H1 (cell line): ENCODE data around the gene SEMA3C. TPM values are rescaled to one million over a fixed set of nuclear protein-coding genes. Genes with fewer than 3 reads are reported as not detected.

Experiments used
- CTCF ChIA-PET: fragments of 300-600 bp; sonication (Branson Sonifier 250); formaldehyde crosslinking; loops from one replicate; lab custom pipeline; 2021; ENCODE audit not compliant: partially characterized antibody; lab: Charles Lee
- POLR2A ChIA-PET: fragments of 300-600 bp; sonication (Branson Sonifier 250); formaldehyde crosslinking; loops from one replicate; lab custom pipeline; 2021; ENCODE audit warnings: inconsistent platforms; ENCODE audit not compliant: partially characterized antibody; lab: Charles Lee
- DNase-seq, 2 experiments: peaks; one replicate each; pipeline versions ENCODE4 v3.0.0 to v3.0.0-alpha.2; 2010 to 2022; ENCODE audit warnings: low spot score in 2 of 2, low read depth in 1 of 2, mixed read lengths in 1 of 2
- FAIRE-seq: peaks from 2 replicates; lab custom pipeline; 2011; peaks lifted over from hg19 to GRCh38; lab: Jason Lieb, UNC
- H2AFZ ChIP-seq: 2 replicates; pipeline ENCODE4 v1.8.1; 2012; ENCODE audit warnings: low read length, inconsistent platforms
- H2AK5ac ChIP-seq: 2 replicates; pipeline ENCODE4 v1.6.1; 2013; ENCODE audit warnings: low read depth, low read length
- H2BK120ac ChIP-seq: replicated peaks from 2 replicates; pipeline ENCODE3; 2013; ENCODE audit warnings: low read depth, low read length, inconsistent platforms
- H2BK12ac ChIP-seq: 2 replicates; pipeline ENCODE4 v1.6.1; 2013; ENCODE audit warnings: low read depth, low read length
- H2BK15ac ChIP-seq: 2 replicates; pipeline ENCODE4 v1.6.1; 2013; ENCODE audit warnings: low read length
- H2BK20ac ChIP-seq: 2 replicates; pipeline ENCODE4 v1.6.1; 2013; ENCODE audit warnings: low read length
- H2BK5ac ChIP-seq: 2 replicates; pipeline ENCODE4 v1.6.1; 2013; ENCODE audit warnings: low read depth, low read length
- H3K14ac ChIP-seq: 2 replicates; pipeline ENCODE4 v1.6.1; 2013; ENCODE audit warnings: inconsistent platforms; ENCODE audit not compliant: insufficient read length
- H3K18ac ChIP-seq: 2 replicates; pipeline ENCODE4 v1.6.1; 2013; ENCODE audit warnings: low read length; ENCODE audit errors: extremely low read depth
- H3K23ac ChIP-seq: 2 replicates; pipeline ENCODE4 v1.6.1; 2013; ENCODE audit warnings: inconsistent platforms; ENCODE audit not compliant: insufficient read length
- H3K23me2 ChIP-seq: 2 replicates; pipeline ENCODE4 v1.6.1; 2013; ENCODE audit warnings: low read depth, low read length
- H3K27ac ChIP-seq: 2 replicates; pipeline ENCODE4 v1.6.1; 2011; ENCODE audit warnings: low read depth, low read length, inconsistent platforms
- H3K27me3 ChIP-seq, 4 experiments: replicated peaks in 1 of 4; 1 replicate in 1 of 4; 2 replicates in 3 of 4; pipeline versions ENCODE4 v1.6.1 to v1.8.1; 2011 to 2013; ENCODE audit warnings: low read length in 3 of 4, mild to moderate bottlenecking in 3 of 4, inconsistent platforms in 2 of 4, mixed read lengths in 2 of 4, moderate library complexity in 1 of 4; ENCODE audit not compliant: control insufficient read depth in 3 of 4, insufficient read depth in 3 of 4; ENCODE audit errors: extremely low read depth in 1 of 4
- H3K36me3 ChIP-seq, 4 experiments: 2 replicates each; pipeline versions ENCODE4 v1.6.1 to v1.8.1; 2011 to 2013; ENCODE audit warnings: mild to moderate bottlenecking in 4 of 4, low read length in 3 of 4, moderate library complexity in 2 of 4, control low read depth in 1 of 4, inconsistent platforms in 1 of 4; ENCODE audit not compliant: insufficient read depth in 4 of 4, control insufficient read depth in 2 of 4
- H3K4ac ChIP-seq: replicated peaks from 2 replicates; pipeline ENCODE3; 2013; ENCODE audit warnings: low read length, low read depth, mixed read lengths, inconsistent platforms; ENCODE audit not compliant: insufficient read length
- H3K4me1 ChIP-seq, 4 experiments: replicated peaks in 1 of 4; 1 replicate in 1 of 4; 2 replicates in 3 of 4; pipeline versions ENCODE4 v1.6.1 to v1.8.1; 2011 to 2013; ENCODE audit warnings: low read length in 3 of 4, inconsistent platforms in 2 of 4, mixed read lengths in 1 of 4; ENCODE audit not compliant: insufficient read depth in 4 of 4, control insufficient read depth in 3 of 4
- H3K4me2 ChIP-seq, 2 experiments: 2 replicates each; pipeline versions ENCODE4 v1.6.1 to v1.8.1; 2011 to 2013; ENCODE audit warnings: low read depth in 2 of 2, low read length in 2 of 2, control low read depth in 1 of 2, inconsistent platforms in 1 of 2, mild to moderate bottlenecking in 1 of 2; ENCODE audit not compliant: insufficient read depth in 1 of 2
- H3K4me3 ChIP-seq, 4 experiments: fragments of 200-600, 300-600 bp in 1 of 4; sonication (generic), shearing (Covaris generic), sonication (Bioruptor Twin) in 1 of 4; 2 replicates each; pipeline versions ENCODE4 v1.5.1 to v1.8.1; 2011 to 2016; ENCODE audit warnings: low read length in 4 of 4, low read depth in 3 of 4, control low read depth in 2 of 4, inconsistent platforms in 2 of 4, mild to moderate bottlenecking in 2 of 4, mixed read lengths in 1 of 4, moderate library complexity in 1 of 4; ENCODE audit not compliant: insufficient read depth in 2 of 4; ENCODE audit errors: extremely low read depth in 1 of 4
- H3K56ac ChIP-seq: replicated peaks from 2 replicates; pipeline ENCODE3; 2013; ENCODE audit warnings: low read depth, mild to moderate bottlenecking, mixed read lengths, low read length, inconsistent platforms; ENCODE audit not compliant: insufficient read length
- H3K79me1 ChIP-seq: 2 replicates; pipeline ENCODE4 v1.6.1; 2013; ENCODE audit warnings: low read depth, low read length, control low read depth
- H3K79me2 ChIP-seq, 2 experiments: 2 replicates each; pipeline versions ENCODE4 v1.6.1 to v1.8.1; 2012 to 2013; ENCODE audit warnings: low read length in 2 of 2, mild to moderate bottlenecking in 2 of 2, inconsistent platforms in 1 of 2; ENCODE audit not compliant: insufficient read depth in 2 of 2, control insufficient read depth in 1 of 2
- H3K9ac ChIP-seq, 4 experiments: replicated peaks in 1 of 4; 1 replicate in 1 of 4; 2 replicates in 3 of 4; pipeline versions ENCODE4 v1.6.1 to v1.8.1; 2011 to 2013; ENCODE audit warnings: low read depth in 3 of 4, low read length in 3 of 4, control low read depth in 2 of 4, mild to moderate bottlenecking in 2 of 4, moderate library complexity in 2 of 4, inconsistent platforms in 1 of 4; ENCODE audit errors: extremely low read depth in 1 of 4
- H3K9me3 ChIP-seq, 2 experiments: 2 replicates each; pipeline versions ENCODE4 v1.6.1 to v1.8.1; 2012 to 2013; ENCODE audit warnings: mild to moderate bottlenecking in 2 of 2, moderate library complexity in 2 of 2, control low read depth in 1 of 2, inconsistent platforms in 1 of 2, low read depth in 1 of 2, low read length in 1 of 2, mixed read lengths in 1 of 2; ENCODE audit not compliant: insufficient read depth in 2 of 2
- H4K20me1 ChIP-seq, 2 experiments: replicated peaks in 1 of 2; 2 replicates each; pipeline versions ENCODE3 to v1.8.1; 2011 to 2013; ENCODE audit warnings: inconsistent platforms in 2 of 2, low read length in 2 of 2, mild to moderate bottlenecking in 1 of 2; ENCODE audit not compliant: insufficient read depth in 2 of 2, control insufficient read depth in 1 of 2
- H4K5ac ChIP-seq: 2 replicates; pipeline ENCODE4 v1.6.1; 2013; ENCODE audit warnings: low read length, low read depth, mixed read lengths, inconsistent platforms; ENCODE audit not compliant: insufficient read length
- H4K8ac ChIP-seq: 2 replicates; pipeline ENCODE4 v1.8.0; 2013; ENCODE audit warnings: mild to moderate bottlenecking, moderate library complexity, low read length, inconsistent platforms; ENCODE audit not compliant: insufficient read depth; ENCODE audit errors: extremely low read depth
- H4K91ac ChIP-seq: replicated peaks from 2 replicates; pipeline ENCODE3; 2013; ENCODE audit warnings: low read length, mixed read lengths, inconsistent platforms; ENCODE audit not compliant: insufficient read length
- ATF2 ChIP-seq: IDR thresholded peaks from 2 replicates; pipeline ENCODE4 v1.6.1; 2012; ENCODE audit warnings: low read length, inconsistent platforms
- BACH1 ChIP-seq: IDR thresholded peaks from 2 replicates; pipeline ENCODE4 v1.6.1; 2012; ENCODE audit warnings: low read length, improper control_type of control experiment
- BCL11A ChIP-seq, 2 experiments: IDR thresholded peaks; one replicate each; pipeline ENCODE4 v1.6.1; 2011; ENCODE audit warnings: low read depth in 2 of 2, low read length in 2 of 2, mild to moderate bottlenecking in 2 of 2
- CBX5 ChIP-seq: fragments of 300-800, 300-1000 bp; sonication (generic); IDR thresholded peaks from 2 replicates; pipeline ENCODE4 v1.7.1; 2016; ENCODE audit warnings: antibody characterized with exemption, low read length, low read depth
- CBX8 ChIP-seq: fragments of 300-800, 300-1000 bp; sonication (generic); IDR thresholded peaks from 2 replicates; pipeline ENCODE4 v1.7.1; 2016; ENCODE audit warnings: low read depth, low read length, borderline replicate concordance
- E2F6 ChIP-seq: IDR thresholded peaks from 2 replicates; pipeline ENCODE4 v1.6.1; 2012; ENCODE audit warnings: inconsistent platforms
- KDM5A ChIP-seq: fragments of 200-600 bp; IDR thresholded peaks from 2 replicates; pipeline ENCODE4 v1.7.1; 2012; ENCODE audit warnings: mild to moderate bottlenecking, low read length, inconsistent platforms, mixed read lengths
- NRF1 ChIP-seq: IDR thresholded peaks from 2 replicates; pipeline ENCODE4 v1.6.1; 2011; ENCODE audit warnings: mild to moderate bottlenecking, low read depth, low read length, improper control_type of control experiment
- POLR2A ChIP-seq, 2 experiments: IDR thresholded peaks; 1 replicate in 1 of 2; 2 replicates in 1 of 2; pipeline ENCODE4 v1.6.1; 2011; ENCODE audit warnings: low read depth in 2 of 2, low read length in 2 of 2, mild to moderate bottlenecking in 2 of 2; ENCODE audit errors: control extremely low read depth in 1 of 2
- SAP30 ChIP-seq: fragments of 300-600 bp; sonication (generic); IDR thresholded peaks from 2 replicates; pipeline ENCODE4 v1.7.1; 2012; ENCODE audit warnings: low read length, moderate library complexity, mild to moderate bottlenecking, inconsistent platforms; ENCODE audit not compliant: insufficient read depth, insufficient replicate concordance
- SUZ12 ChIP-seq: fragments of 200-600 bp; sonication (generic); IDR thresholded peaks from 2 replicates; pipeline ENCODE4 v1.6.1; 2012; ENCODE audit warnings: mild to moderate bottlenecking, inconsistent platforms, low read length, moderate library complexity, mixed read lengths
- TCF12 ChIP-seq: IDR thresholded peaks from 2 replicates; pipeline ENCODE4 v1.6.1; 2011; ENCODE audit warnings: low read depth, mild to moderate bottlenecking, low read length
- WGBS, 2 experiments: shearing (Covaris generic) in 1 of 2; methylation state at CpG; one replicate each; pipeline versions ENCODE4 v1.1.6 to v1.1.7; 2013 to 2015; ENCODE audit warnings: low lambda C conversion rate in 2 of 2, mixed read lengths in 2 of 2, inconsistent platforms in 1 of 2, low coverage in 1 of 2, missing lambda C conversion rate in 1 of 2; ENCODE audit not compliant: insufficient replicate concordance in 2 of 2, insufficient coverage in 1 of 2, insufficient read length in 1 of 2; ENCODE audit errors: extremely low coverage in 1 of 2, missing lambda C conversion rate in 1 of 2; 5-methylcytosine and 5-hydroxymethylcytosine counted together
- polyA plus RNA-seq, 7 experiments: library from polyadenylated mRNA; depleted of rRNA in 3 of 7; stranded (reverse) in 5 of 7; unstranded in 2 of 7; fragments of >200 nt in 5 of 7; fragments of 200-250 nt in 2 of 7; gene quantifications; 1 replicate in 5 of 7; 2 replicates in 1 of 7; 4 replicates in 1 of 7; pipeline versions ENCODE4 v1.2.1 to v1.2.3, GENCODE V29; 2011 to 2013; ENCODE audit warnings: missing spikeins in 2 of 7, mixed read lengths in 2 of 7
- total RNA-seq: library from RNA; stranded (reverse); fragmentation: NEBNext Ultra II Directional; extraction: Animal tissue kit (Norgen Biotek cat#: 25700); gene quantifications from 2 replicates; pipeline ENCODE4 v1.2.1, GENCODE V29; 2021

The SEMA3C gene
- total and polyA plus RNA-seq, 2 of the 8 experiments (the other 6 are each of a cell fraction or from before 2014, with no cell fraction given) = 0.15 to 1.4 TPM

GRCh38 chr7:80735330-80735729 lies 183.5 kb downstream of the SEMA3C start:
- Histone ChIP-seq H2BK20ac (no peak overlapping the region), H3K4me2 (no peak overlapping the region), H3K27ac (no peak overlapping the region), H3K36me3 (no peaks in the 10 kb centered on the region), H2BK12ac (no peak overlapping the region), H3K4me1 (peaks cover 0 to 4% (median 0%) of the 10 kb centered on the region in 4 experiments; a peak in 2 of 7 replicates), H3K56ac (no peak overlapping the region), H3K4ac (no peak overlapping the region), H2BK5ac (no peak overlapping the region), H3K9ac (no peak overlapping the region), H4K20me1 (no peaks in the 10 kb centered on the region), H4K5ac (no peak overlapping the region), H3K23ac (no peak overlapping the region), H3K79me2 (no peaks in the 10 kb centered on the region), H4K8ac (no peak overlapping the region), H3K18ac (no peak overlapping the region), H3K14ac (no peak overlapping the region), H2AFZ (no peak overlapping the region), H3K27me3 (no peaks in the 10 kb centered on the region), H3K23me2 (no peaks in the 10 kb centered on the region), H4K91ac (no peak overlapping the region), H3K4me3 (no peak overlapping the region), H2AK5ac (no peak overlapping the region), H2BK120ac (no peak overlapping the region), H3K9me3 (no peaks in the 10 kb centered on the region), H3K79me1 (no peaks in the 10 kb centered on the region), H2BK15ac (no peak overlapping the region)
- FAIRE-seq = no peak
- POLR2A ChIA-PET = no interaction called here
- 91% methylated on average over 12 of the region's 12 CpGs; no CpG with 5 or more reads in 1 of the 2 experiments for WGBS, 2 experiments
- CTCF ChIA-PET = interaction anchor here (1.1 kb wide), 1 partner anchor 21 kb away, joined by 3 read pairs; no protein-coding TSS in a partner anchor
- DNase-seq = no peak
- TF ChIP-seq NRF1 = no peak
- no peak for TF ChIP-seq ATF2
- TF ChIP-seq BACH1 = no peak
- TF ChIP-seq SAP30 = no peak
- no peak for TF ChIP-seq CBX5
- TF ChIP-seq SUZ12 = no peak
- TF ChIP-seq CBX8 = no peak
- TF ChIP-seq TCF12 = no peak
- no peak for TF ChIP-seq BCL11A (IDR thresholded peaks at IDR 0.05; ENCODE audit: low read depth in 2 of 2, low read length in 2 of 2)
- TF ChIP-seq E2F6 = no peak
- no peak for TF ChIP-seq KDM5A
- TF ChIP-seq POLR2A (IDR thresholded peaks at IDR 0.05; ENCODE audit: control extremely low read depth in 1 of 2, low read depth in 2 of 2, low read length in 2 of 2) = no peak
